Measurements from ENCODE around the gene CARD6. TPM values are rescaled to one million over a fixed set of nuclear protein-coding genes. Genes with fewer than 3 reads are reported as not detected.

Gene CARD6
- total and polyA plus RNA-seq, 2 of the 13 experiments (the other 11 are each of a cell fraction or from before 2014, with no cell fraction given): 0.33 to 1.4 TPM

GRCh38 chr5:40834849-40835787, 6.0 kb upstream of the CARD6 start, which contains the start of gene RPL37 (continued):
- peak; percentile 28; the same call in 1 of the 2 replicates for TF ChIP-seq ZNF292 (CRISPR knock-in tag; IDR thresholded peaks at IDR 0.05; ENCODE audit: borderline replicate concordance, low read depth)
- peak; percentile 94 for TF ChIP-seq ZNF772 (CRISPR knock-in tag; IDR thresholded peaks at IDR 0.05)
- TF ChIP-seq HHEX (CRISPR knock-in tag; IDR thresholded peaks at IDR 0.05): no peak; the same call in 1 of the 2 replicates
- TF ChIP-seq ZNF777 (CRISPR knock-in tag; IDR thresholded peaks at IDR 0.05): peak; percentile 62
- peak; percentile 23; the same call in 1 of the 2 replicates for TF ChIP-seq ZBTB37 (CRISPR knock-in tag; IDR thresholded peaks at IDR 0.05)
- TF ChIP-seq ZNF839 (CRISPR knock-in tag; IDR thresholded peaks at IDR 0.05; ENCODE audit: borderline replicate concordance): peak; percentile 60; the same call in 1 of the 2 replicates
- peak; percentile 78; the same call in 1 of the 2 replicates for TF ChIP-seq ZNF232 (CRISPR knock-in tag; IDR thresholded peaks at IDR 0.05; ENCODE audit: borderline replicate concordance)
- TF ChIP-seq CHD4 (IDR thresholded peaks at IDR 0.05; ENCODE audit: borderline replicate concordance, low read length): no peak
- no peak for TF ChIP-seq ZNF577 (CRISPR knock-in tag; IDR thresholded peaks at IDR 0.05; ENCODE audit: borderline replicate concordance, low read depth)
- TF ChIP-seq ZNF275 (CRISPR knock-in tag; IDR thresholded peaks at IDR 0.05; ENCODE audit: borderline replicate concordance): peak; percentile 84
- peak; percentile 79; the same call in 1 of the 2 replicates for TF ChIP-seq FUBP1 (CRISPR knock-in tag; IDR thresholded peaks at IDR 0.05; ENCODE audit: borderline replicate concordance)
- TF ChIP-seq ZFYVE20 (CRISPR knock-in tag; IDR thresholded peaks at IDR 0.05; ENCODE audit: borderline replicate concordance, low read depth): no peak; the same call in 1 of the 2 replicates
- 0 out of 2 replicates have a peak, but pooled peaks have one; percentile 52 for TF ChIP-seq NR1H2 (CRISPR knock-in tag; IDR thresholded peaks at IDR 0.05; ENCODE audit: borderline replicate concordance, low read depth)
- peak; percentile 93; the same call in 1 of the 2 replicates for TF ChIP-seq ZNF580 (CRISPR knock-in tag; IDR thresholded peaks at IDR 0.05; ENCODE audit: borderline replicate concordance, low read depth)
- peak; percentile 97 for TF ChIP-seq ZNF607 (CRISPR knock-in tag; IDR thresholded peaks at IDR 0.05; ENCODE audit: borderline replicate concordance)
- TF ChIP-seq AGO1 (IDR thresholded peaks at IDR 0.05; ENCODE audit: low read depth, low read length, poor library complexity, severe bottlenecking): no peak
- TF ChIP-seq FOXA1 (IDR thresholded peaks at IDR 0.05): no peak
- TF ChIP-seq FOXA1 (CRISPR knock-in tag; IDR thresholded peaks at IDR 0.05): peak; percentile 66
- TF ChIP-seq USF2 (IDR thresholded peaks at IDR 0.05; ENCODE audit: low read depth, low read length): no peak
- TF ChIP-seq USF2 (CRISPR knock-in tag; IDR thresholded peaks at IDR 0.05; ENCODE audit: borderline replicate concordance): no peak
- TF ChIP-seq ZNF724P (CRISPR knock-in tag; IDR thresholded peaks at IDR 0.05; ENCODE audit: borderline replicate concordance): no peak; the same call in 1 of the 2 replicates
